ENCODE data around the gene UTF1.

UTF1 gene

DNA sequence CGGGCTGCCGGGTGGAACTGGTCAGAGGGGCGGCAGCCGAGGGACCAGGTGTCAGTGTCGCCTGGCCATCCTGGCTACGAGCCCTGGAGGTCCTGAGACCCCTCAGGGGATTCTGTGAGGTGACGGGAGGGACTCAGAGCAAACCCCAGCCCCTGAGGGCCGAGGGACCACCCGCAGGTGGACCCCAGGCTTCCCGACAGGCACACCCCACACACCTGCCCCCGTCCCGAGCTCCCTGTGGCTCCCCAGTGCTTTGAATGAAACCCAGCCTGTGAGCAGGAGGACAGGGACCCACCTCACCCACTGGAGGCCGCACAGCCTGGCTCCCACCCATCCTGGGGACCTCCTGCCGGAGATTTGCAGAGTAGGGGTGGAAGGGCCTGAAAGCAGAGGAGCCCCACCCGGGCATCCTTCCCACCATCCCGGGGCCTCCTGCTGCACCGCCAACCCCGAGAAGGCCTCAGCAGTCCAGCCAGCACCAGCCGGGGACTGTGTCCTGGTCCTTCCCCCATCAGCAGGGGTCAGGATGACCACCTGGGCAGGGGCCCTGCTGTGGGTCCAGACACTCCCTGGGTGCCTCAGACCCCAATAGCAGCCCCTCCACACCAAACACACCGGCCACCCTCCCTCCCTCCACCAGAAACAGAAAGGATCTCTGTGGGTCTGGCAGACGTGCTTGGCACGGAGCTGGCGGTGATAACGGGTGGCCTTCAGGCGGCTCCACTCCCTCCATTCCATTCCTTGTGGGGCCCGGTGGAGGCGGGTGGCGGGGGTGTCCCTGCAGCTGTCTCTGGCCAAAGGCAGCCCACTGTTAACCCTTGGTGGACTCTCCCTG, 21.6 kb downstream of the UTF1 start:
- no peak overlapping the region for H3K4me3 ChIP-seq (ENCODE audit: low read depth, low read length)
- ChIA-PET POLR2A (no interaction called here), CTCF (no interaction called here)
- no peaks in the 10 kb centered on the region for H3K4me1 ChIP-seq (ENCODE audit: control insufficient read depth, insufficient read depth, low read length)
- TF ChIP-seq ZIC2 (tag by site-specific recombination; IDR thresholded peaks at IDR 0.05): peak; percentile 40; the same call in 1 of the 2 replicates
- TF ChIP-seq ZNF157 (tag by site-specific recombination; IDR thresholded peaks at IDR 0.05): no peak
- 0 out of 2 replicates have a peak, but pooled peaks have one; percentile 14 for TF ChIP-seq EGR2 (tag by site-specific recombination; IDR thresholded peaks at IDR 0.05; ENCODE audit: low read depth)
- 0 out of 2 replicates have a peak, but pooled peaks have one; percentile 19 for TF ChIP-seq ZNF600 (tag by site-specific recombination; IDR thresholded peaks at IDR 0.05)
- TF ChIP-seq KLF1 (tag by site-specific recombination; IDR thresholded peaks at IDR 0.05): no peak
- no peaks in the 10 kb centered on the region for H3K36me3 ChIP-seq (ENCODE audit: control insufficient read depth in 2 of 2, insufficient read depth in 1 of 2, low read length in 2 of 2)
- H3K27ac ChIP-seq (ENCODE audit: extremely low read depth, low read depth, low read length): no peak overlapping the region
- no peaks in the 10 kb centered on the region for H3K9me3 ChIP-seq (ENCODE audit: control insufficient read depth, insufficient read depth, low read depth, low read length)

DNA sequence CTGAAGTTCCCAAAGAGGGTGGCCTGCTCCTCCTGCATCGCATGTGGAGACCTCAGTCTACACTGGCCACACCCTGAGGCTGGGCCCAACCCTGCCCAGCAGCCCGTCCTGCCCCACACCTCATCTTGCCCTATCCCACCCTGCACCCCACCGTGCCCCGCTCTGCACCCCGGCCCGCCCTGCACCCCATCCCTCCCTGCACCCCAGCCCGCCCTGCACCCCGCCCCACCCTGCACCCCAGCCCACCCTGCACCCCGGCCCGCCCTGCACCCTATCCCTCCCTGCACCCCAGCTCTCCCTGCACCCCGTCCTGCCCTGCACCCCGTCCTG, 22.2 kb downstream of the UTF1 start:
- Histone ChIP-seq H3K27ac (ENCODE audit: extremely low read depth, low read depth, low read length) (no peak overlapping the region), H3K36me3 (ENCODE audit: control insufficient read depth in 2 of 2, insufficient read depth in 1 of 2, low read length in 2 of 2) (no peaks in the 10 kb centered on the region), H3K4me3 (ENCODE audit: low read depth, low read length) (no peak overlapping the region), H3K4me1 (ENCODE audit: control insufficient read depth, insufficient read depth, low read length) (no peaks in the 10 kb centered on the region), H3K9me3 (ENCODE audit: control insufficient read depth, insufficient read depth, low read depth, low read length) (no peaks in the 10 kb centered on the region)
- ChIA-PET POLR2A (no interaction called here), CTCF (no interaction called here)
- TF ChIP-seq KLF8 (tag by site-specific recombination; IDR thresholded peaks at IDR 0.05): no peak
- no peak for TF ChIP-seq IKZF3 (tag by site-specific recombination; IDR thresholded peaks at IDR 0.05)
- TF ChIP-seq SCRT2 (tag by site-specific recombination; IDR thresholded peaks at IDR 0.05): no peak
- TF ChIP-seq BCL11A (tag by site-specific recombination; IDR thresholded peaks at IDR 0.05; ENCODE audit: low read depth): no peak
- TF ChIP-seq INSM2 (tag by site-specific recombination; IDR thresholded peaks at IDR 0.05): no peak
- TF ChIP-seq ZNF426 (tag by site-specific recombination; IDR thresholded peaks at IDR 0.05): no peak
- no peak for TF ChIP-seq ZBTB26 (tag by site-specific recombination; optimal IDR thresholded peaks at IDR 0.05)
- no peak for TF ChIP-seq ZNF292 (tag by site-specific recombination; IDR thresholded peaks at IDR 0.05; ENCODE audit: borderline replicate concordance, low read depth)
- TF ChIP-seq ZNF580 (tag by site-specific recombination; IDR thresholded peaks at IDR 0.05): no peak
- no peak for TF ChIP-seq ZNF2 (tag by site-specific recombination; IDR thresholded peaks at IDR 0.05)
- TF ChIP-seq MEIS1 (CRISPR knock-in tag; IDR thresholded peaks at IDR 0.05; ENCODE audit: borderline replicate concordance): no peak
- no peak for TF ChIP-seq ZNF19 (tag by site-specific recombination; IDR thresholded peaks at IDR 0.05; ENCODE audit: low read depth)
- no peak for TF ChIP-seq KLF9 (tag by site-specific recombination; IDR thresholded peaks at IDR 0.05; ENCODE audit: low read depth)
- no peak for TF ChIP-seq ZBTB17 (tag by site-specific recombination; IDR thresholded peaks at IDR 0.05)
- no peak for TF ChIP-seq ZNF610 (tag by site-specific recombination; IDR thresholded peaks at IDR 0.05; ENCODE audit: borderline replicate concordance)
- TF ChIP-seq GLIS1 (tag by site-specific recombination; IDR thresholded peaks at IDR 0.05): no peak
- no peak for TF ChIP-seq SALL2 (tag by site-specific recombination; IDR thresholded peaks at IDR 0.05; ENCODE audit: borderline replicate concordance)
